Subcutaneous adipose tissue (tissue), 4 donors: ENCODE results near the gene NPR2. TPM values are rescaled to one million over a fixed set of nuclear protein-coding genes. Genes with fewer than 3 reads are reported as not detected.

ENCODE experiments used
- CTCF ChIP-seq: fragments of 450-650 bp; IDR thresholded peaks from one replicate; pipeline ENCODE4 v1.5.1; 2016; ENCODE audit warnings: low read depth, mild to moderate bottlenecking, control low read depth, antibody characterized with exemption, moderate library complexity
- total RNA-seq, 4 donors: library from RNA; depleted of rRNA; stranded (reverse); fragments of >200 nt; gene quantifications; one replicate each; pipeline ENCODE4 v1.1.0, GENCODE V29; 2016

NPR2 gene
- total RNA-seq, 4 donors from 2014 or later: 15.8 to 36.1 (median 24.3) TPM

GRCh38 chr9:35840881-35841644, 49.7 kb downstream of the NPR2 start:
- no peak for TF ChIP-seq CTCF

- TF ChIP-seq CTCF: no peak
Measured at GRCh38 chr9:35841645-35841900, 50.2 kb downstream of the NPR2 start.

- TF ChIP-seq CTCF: no peak
Measured at GRCh38 chr9:35842020-35842745, 50.8 kb downstream of the NPR2 start.

- no peak for TF ChIP-seq CTCF
Measured at GRCh38 chr9:35842795-35843194, 51.4 kb downstream of the NPR2 start.

GRCh38 chr9:35844628-35845270, 53.4 kb downstream of the NPR2 start:
- no peak for TF ChIP-seq CTCF

- no peak for TF ChIP-seq CTCF
Measured at GRCh38 chr9:35845824-35846771, 54.7 kb downstream of the NPR2 start.
